K562 (cell line): Measurements from ENCODE around the gene NLRX1. TPM values are rescaled to one million over a fixed set of nuclear protein-coding genes. Genes with fewer than 3 reads are reported as not detected.

Source experiments
- BHLHE40 ChIP-seq: IDR thresholded peaks from 2 replicates; pipeline ENCODE4 v1.6.1; 2011; ENCODE audit warnings: low read length, improper control_type of control experiment
- GABPB1 ChIP-seq: sonication (generic); formaldehyde crosslinking; IDR thresholded peaks from 2 replicates; pipeline ENCODE4 v1.8.0; 2022; ENCODE audit warnings: mild to moderate bottlenecking, missing genetic modification reagents
- HSF4 ChIP-seq: fragments of 250-450 bp; sonication (Bioruptor Pico); IDR thresholded peaks from 2 replicates; pipeline ENCODE4 v2.1.2; 2022; ENCODE audit warnings: mild to moderate bottlenecking, moderate library complexity, borderline replicate concordance
- REST ChIP-seq, 2 experiments: fragments of 450-650 bp; formaldehyde crosslinking in 1 of 2; IDR thresholded peaks; 2 replicates each; pipeline versions ENCODE4 v1.4.0 to v1.6.1; 2014 to 2020; ENCODE audit warnings: mild to moderate bottlenecking in 2 of 2, borderline replicate concordance in 1 of 2, low read depth in 1 of 2
- SIN3A ChIP-seq, 2 experiments: fragments of 150-350 bp in 1 of 2; IDR thresholded peaks; 2 replicates each; pipeline ENCODE4 v1.6.1; 2011 to 2016; ENCODE audit warnings: borderline replicate concordance in 2 of 2, low read depth in 2 of 2, low read length in 2 of 2, mild to moderate bottlenecking in 2 of 2, moderate library complexity in 2 of 2; ENCODE audit not compliant: control insufficient read depth in 1 of 2
- TFAP4 ChIP-seq: sonication (generic); formaldehyde crosslinking; IDR thresholded peaks from 2 replicates; pipeline ENCODE4 v1.8.0; 2022; ENCODE audit warnings: missing genetic modification reagents, mild to moderate bottlenecking, moderate library complexity, borderline replicate concordance
- TGIF2 ChIP-seq: sonication (generic); formaldehyde crosslinking; IDR thresholded peaks from 2 replicates; pipeline ENCODE4 v1.8.1; 2022; ENCODE audit warnings: mild to moderate bottlenecking, missing genetic modification reagents, moderate library complexity
- polyA plus RNA-seq, 8 experiments: library from polyadenylated mRNA; depleted of rRNA in 4 of 8; stranded (reverse) in 5 of 8; unstranded in 3 of 8; fragments of >200 nt; fragmentation: Nextera tagmentation in 2 of 8; fragmentation: Illumina TruSeq in 1 of 8; extraction: Ambion mirVana in 2 of 8; extraction: Trizol in 1 of 8; gene quantifications; 2 replicates each; pipeline versions ENCODE4 v1.2.1 to v1.2.3, GENCODE V29; 2011 to 2014; ENCODE audit warnings: inconsistent platforms in 1 of 8, missing spikeins in 1 of 8
- total RNA-seq, 7 experiments: library from RNA; depleted of rRNA in 6 of 7; stranded (reverse); fragments of >200 nt in 6 of 7; fragmentation: Illumina TruSeq in 2 of 7; extraction: Trizol in 2 of 7; gene quantifications; 2 replicates each; pipeline versions ENCODE4 v1.2.1 to v1.2.3, GENCODE V29; 2011 to 2021; ENCODE audit warnings: low replicate concordance in 1 of 7
- TF ChIP-seq, protein P1 (sequence below): sonication (generic); formaldehyde crosslinking; IDR thresholded peaks from 2 replicates; pipeline ENCODE4 v1.8.1; 2023; ENCODE audit warnings: missing genetic modification reagents, mild to moderate bottlenecking, borderline replicate concordance

The NLRX1 gene
- total and polyA plus RNA-seq, 9 of the 15 experiments (the other 6 are each of a cell fraction or from before 2014, with no cell fraction given) = 0.04 to 2.3 (median 0.69) TPM

GRCh38 chr11:119205574-119206510, 37.3 kb downstream of the NLRX1 start, which contains the start of gene CBL (continued):
- TF ChIP-seq REST (IDR thresholded peaks at IDR 0.05; ENCODE audit: borderline replicate concordance) (peak; percentile 49), REST (CRISPR knock-in tag; IDR thresholded peaks at IDR 0.05; ENCODE audit: low read depth) (peak; percentile 47; the same call in 1 of the 2 replicates), BHLHE40 (peak; percentile 33), SIN3A (IDR thresholded peaks at IDR 0.05; ENCODE audit: borderline replicate concordance in 2 of 2, control insufficient read depth in 1 of 2, low read depth in 2 of 2, low read length in 2 of 2) (peak in 1 of 2 experiments; percentile 84; a peak in 1 of 4 replicates), HSF4 (CRISPR knock-in tag) (no peak), TGIF2 (CRISPR knock-in tag) (0 out of 2 replicates have a peak, but pooled peaks have one; percentile 79), GABPB1 (peak; percentile 16; the same call in 1 of the 2 replicates), TFAP4 (CRISPR knock-in tag) (peak; percentile 40; the same call in 1 of the 2 replicates)
- TF ChIP-seq, protein P1, sequence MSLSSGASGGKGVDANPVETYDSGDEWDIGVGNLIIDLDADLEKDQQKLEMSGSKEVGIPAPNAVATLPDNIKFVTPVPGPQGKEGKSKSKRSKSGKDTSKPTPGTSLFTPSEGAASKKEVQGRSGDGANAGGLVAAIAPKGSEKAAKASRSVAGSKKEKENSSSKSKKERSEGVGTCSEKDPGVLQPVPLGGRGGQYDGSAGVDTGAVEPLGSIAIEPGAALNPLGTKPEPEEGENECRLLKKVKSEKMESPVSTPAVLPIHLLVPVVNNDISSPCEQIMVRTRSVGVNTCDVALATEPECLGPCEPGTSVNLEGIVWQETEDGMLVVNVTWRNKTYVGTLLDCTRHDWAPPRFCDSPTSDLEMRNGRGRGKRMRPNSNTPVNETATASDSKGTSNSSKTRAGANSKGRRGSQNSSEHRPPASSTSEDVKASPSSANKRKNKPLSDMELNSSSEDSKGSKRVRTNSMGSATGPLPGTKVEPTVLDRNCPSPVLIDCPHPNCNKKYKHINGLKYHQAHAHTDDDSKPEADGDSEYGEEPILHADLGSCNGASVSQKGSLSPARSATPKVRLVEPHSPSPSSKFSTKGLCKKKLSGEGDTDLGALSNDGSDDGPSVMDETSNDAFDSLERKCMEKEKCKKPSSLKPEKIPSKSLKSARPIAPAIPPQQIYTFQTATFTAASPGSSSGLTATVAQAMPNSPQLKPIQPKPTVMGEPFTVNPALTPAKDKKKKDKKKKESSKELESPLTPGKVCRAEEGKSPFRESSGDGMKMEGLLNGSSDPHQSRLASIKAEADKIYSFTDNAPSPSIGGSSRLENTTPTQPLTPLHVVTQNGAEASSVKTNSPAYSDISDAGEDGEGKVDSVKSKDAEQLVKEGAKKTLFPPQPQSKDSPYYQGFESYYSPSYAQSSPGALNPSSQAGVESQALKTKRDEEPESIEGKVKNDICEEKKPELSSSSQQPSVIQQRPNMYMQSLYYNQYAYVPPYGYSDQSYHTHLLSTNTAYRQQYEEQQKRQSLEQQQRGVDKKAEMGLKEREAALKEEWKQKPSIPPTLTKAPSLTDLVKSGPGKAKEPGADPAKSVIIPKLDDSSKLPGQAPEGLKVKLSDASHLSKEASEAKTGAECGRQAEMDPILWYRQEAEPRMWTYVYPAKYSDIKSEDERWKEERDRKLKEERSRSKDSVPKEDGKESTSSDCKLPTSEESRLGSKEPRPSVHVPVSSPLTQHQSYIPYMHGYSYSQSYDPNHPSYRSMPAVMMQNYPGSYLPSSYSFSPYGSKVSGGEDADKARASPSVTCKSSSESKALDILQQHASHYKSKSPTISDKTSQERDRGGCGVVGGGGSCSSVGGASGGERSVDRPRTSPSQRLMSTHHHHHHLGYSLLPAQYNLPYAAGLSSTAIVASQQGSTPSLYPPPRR (CRISPR knock-in tag) = no peak
